Suprapubic skin (tissue), 4 donors: ENCODE measurements around the gene ABHD1. TPM values are rescaled to one million over a fixed set of nuclear protein-coding genes. Genes with fewer than 3 reads are reported as not detected.

Experiments
- DNase-seq, 2 donors: peaks; one replicate each; pipeline ENCODE4 v3.0.0-alpha.2; 2019; ENCODE audit warnings: low spot score in 2 of 2
- H3K27ac ChIP-seq: fragments of 200-600 bp; sonication (generic); one replicate; pipeline ENCODE4 v1.5.1; 2019
- H3K27me3 ChIP-seq: fragments of 200-600 bp; sonication (generic); one replicate; pipeline ENCODE4 v1.5.1; 2019
- H3K36me3 ChIP-seq: fragments of 200-600 bp; sonication (generic); one replicate; pipeline ENCODE4 v1.5.1; 2019
- H3K4me1 ChIP-seq: fragments of 200-600 bp; sonication (generic); one replicate; pipeline ENCODE4 v1.5.1; 2019
- H3K4me3 ChIP-seq: fragments of 200-600 bp; sonication (generic); one replicate; pipeline ENCODE4 v1.5.1; 2019; ENCODE audit warnings: mild to moderate bottlenecking
- H3K9me3 ChIP-seq: fragments of 200-600 bp; sonication (generic); one replicate; pipeline ENCODE4 v1.5.1; 2019
- EP300 ChIP-seq: sonication (generic); formaldehyde crosslinking; IDR thresholded peaks from one replicate; pipeline ENCODE4 v1.6.1; 2017; ENCODE audit warnings: antibody characterized with exemption
- POLR2A ChIP-seq, 2 donors: fragments of 450-650 bp; IDR thresholded peaks; one replicate each; pipeline ENCODE4 v1.6.1; 2017; ENCODE audit warnings: antibody characterized with exemption in 2 of 2, mild to moderate bottlenecking in 2 of 2, moderate library complexity in 2 of 2
- POLR2AphosphoS5 ChIP-seq, 3 donors: sonication (generic); formaldehyde crosslinking; IDR thresholded peaks; one replicate each; pipeline ENCODE4 v1.6.1; 2017; ENCODE audit warnings: antibody characterized with exemption in 3 of 3
- WGBS: methylation state at CpG from one replicate; pipeline ENCODE4 v1.1.5; 2018; 5-methylcytosine and 5-hydroxymethylcytosine counted together
- total RNA-seq, 4 donors: library from RNA; depleted of rRNA; stranded (reverse); fragments of >200 nt; gene quantifications; one replicate each; pipeline ENCODE4 v1.1.0, GENCODE V29; 2016
- TF ChIP-seq, protein P1 (sequence below), 2 donors: fragments of 200-600 bp in 1 of 2; fragments of 450-650 bp in 1 of 2; sonication (generic) in 1 of 2; IDR thresholded peaks; one replicate each; pipeline ENCODE4 v1.5.1; 2016 to 2019; ENCODE audit warnings: antibody characterized with exemption in 2 of 2, mild to moderate bottlenecking in 1 of 2, moderate library complexity in 1 of 2

ABHD1 gene
- total RNA-seq, 4 donors from 2014 or later: not detected

DNA sequence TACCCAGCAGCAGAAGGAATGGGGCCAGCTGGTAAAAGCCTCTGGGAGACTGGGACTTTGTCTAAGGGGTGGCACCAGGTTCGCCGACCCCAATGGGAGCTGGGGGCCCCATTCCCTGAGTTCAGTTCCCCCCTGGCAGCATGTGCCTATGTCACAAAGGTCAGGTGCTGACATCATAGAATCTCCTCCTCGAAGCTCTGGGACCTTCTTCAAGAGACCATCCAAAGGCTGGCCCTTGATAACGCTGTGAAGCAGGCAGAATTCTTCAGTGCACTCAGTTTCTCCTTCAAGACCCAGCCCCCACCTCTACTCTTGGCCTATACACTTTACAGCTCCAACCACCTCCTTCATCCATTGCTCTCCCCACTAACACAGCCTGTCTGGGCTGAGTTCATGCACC, 15.7 kb downstream of the ABHD1 start, which contains the start of gene PRR30:
Gene PRR30, minus strand, starts transcription at position 101 of the 400 bp plus-strand sequence. CDS start 1,081 bp downstream, outside the sequence.
- DNase-seq: no peak
- 88% methylated on average over 4 of the region's 4 CpGs for WGBS
- Histone ChIP-seq H3K4me1 (peaks cover 3% of the 10 kb centered on the region), H3K4me3 (no peak within 1 kb of the TSS), H3K9me3 (no peaks in the 10 kb centered on the region), H3K27me3 (no peaks in the 10 kb centered on the region), H3K36me3 (no peaks in the 10 kb centered on the region), H3K27ac (no peak within 1 kb of the TSS)
- TF ChIP-seq, protein P1, sequence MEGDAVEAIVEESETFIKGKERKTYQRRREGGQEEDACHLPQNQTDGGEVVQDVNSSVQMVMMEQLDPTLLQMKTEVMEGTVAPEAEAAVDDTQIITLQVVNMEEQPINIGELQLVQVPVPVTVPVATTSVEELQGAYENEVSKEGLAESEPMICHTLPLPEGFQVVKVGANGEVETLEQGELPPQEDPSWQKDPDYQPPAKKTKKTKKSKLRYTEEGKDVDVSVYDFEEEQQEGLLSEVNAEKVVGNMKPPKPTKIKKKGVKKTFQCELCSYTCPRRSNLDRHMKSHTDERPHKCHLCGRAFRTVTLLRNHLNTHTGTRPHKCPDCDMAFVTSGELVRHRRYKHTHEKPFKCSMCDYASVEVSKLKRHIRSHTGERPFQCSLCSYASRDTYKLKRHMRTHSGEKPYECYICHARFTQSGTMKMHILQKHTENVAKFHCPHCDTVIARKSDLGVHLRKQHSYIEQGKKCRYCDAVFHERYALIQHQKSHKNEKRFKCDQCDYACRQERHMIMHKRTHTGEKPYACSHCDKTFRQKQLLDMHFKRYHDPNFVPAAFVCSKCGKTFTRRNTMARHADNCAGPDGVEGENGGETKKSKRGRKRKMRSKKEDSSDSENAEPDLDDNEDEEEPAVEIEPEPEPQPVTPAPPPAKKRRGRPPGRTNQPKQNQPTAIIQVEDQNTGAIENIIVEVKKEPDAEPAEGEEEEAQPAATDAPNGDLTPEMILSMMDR (IDR thresholded peaks at IDR 0.05): no peak
- TF ChIP-seq POLR2AphosphoS5 (IDR thresholded peaks at IDR 0.05) (no peak), EP300 (no peak), POLR2A (IDR thresholded peaks at IDR 0.05) (no peak)

DNA sequence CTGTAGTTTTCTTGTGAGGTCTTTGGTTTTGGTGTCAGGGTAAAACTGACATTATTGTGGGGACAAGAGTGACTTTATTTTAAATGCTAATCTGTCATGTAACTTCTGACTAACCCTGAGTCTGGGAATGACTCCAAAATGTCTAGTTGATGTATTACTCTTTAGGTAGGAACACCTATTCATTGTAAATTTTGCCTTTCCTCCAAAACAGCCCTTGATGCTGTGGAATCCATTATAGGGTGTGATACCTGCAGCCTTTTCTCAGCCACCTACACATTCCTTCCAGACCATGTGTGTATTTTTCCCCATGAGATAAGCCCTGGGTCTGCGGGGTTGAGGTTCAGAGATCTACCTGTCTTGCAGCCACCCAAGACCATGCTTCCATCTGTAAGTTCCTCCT, 19.7 kb downstream of the ABHD1 start:
- no peaks in the 10 kb centered on the region for H3K36me3 ChIP-seq
- no peaks in the 10 kb centered on the region for H3K9me3 ChIP-seq
- TF ChIP-seq EP300 (no peak), POLR2A (IDR thresholded peaks at IDR 0.05) (no peak), POLR2AphosphoS5 (IDR thresholded peaks at IDR 0.05) (no peak)
- TF ChIP-seq, protein P1 (IDR thresholded peaks at IDR 0.05): no peak
- no peak overlapping the region for H3K4me3 ChIP-seq
- no peaks in the 10 kb centered on the region for H3K4me1 ChIP-seq
- no peak for DNase-seq
- no peaks in the 10 kb centered on the region for H3K27me3 ChIP-seq
- H3K27ac ChIP-seq: no peak overlapping the region
- 76% methylated on average over 1 of the region's 1 CpG for WGBS

DNA sequence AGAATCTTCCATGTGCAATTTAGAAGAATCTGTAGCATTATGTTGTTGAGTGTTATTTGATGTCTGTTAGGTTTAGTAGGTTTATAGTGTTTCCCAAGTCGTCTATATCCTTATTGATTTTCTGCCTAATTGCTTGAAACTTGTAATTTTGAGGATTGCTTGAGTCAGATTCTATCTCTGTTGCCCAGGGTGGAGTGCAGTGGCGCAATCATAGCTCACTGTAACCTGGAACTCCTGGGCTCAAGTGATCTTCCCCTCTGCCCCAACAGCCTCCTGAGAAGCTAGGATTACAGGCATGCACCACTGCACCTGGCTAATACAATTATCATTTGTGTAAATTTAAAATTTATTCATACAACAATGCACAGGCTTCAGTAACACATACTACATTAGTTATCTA, 22.1 kb downstream of the ABHD1 start:
- 79% methylated on average over 2 of the region's 2 CpGs for WGBS
- H3K27ac ChIP-seq: no peak overlapping the region
- H3K4me3 ChIP-seq: no peak overlapping the region
- H3K27me3 ChIP-seq: peaks cover 3% of the 10 kb centered on the region
- no peak for DNase-seq
- no peaks in the 10 kb centered on the region for H3K9me3 ChIP-seq
- H3K4me1 ChIP-seq: no peaks in the 10 kb centered on the region
- TF ChIP-seq EP300 (no peak), POLR2AphosphoS5 (IDR thresholded peaks at IDR 0.05) (no peak), POLR2A (IDR thresholded peaks at IDR 0.05) (no peak)
- TF ChIP-seq, protein P1 (IDR thresholded peaks at IDR 0.05): no peak
- H3K36me3 ChIP-seq: no peaks in the 10 kb centered on the region

DNA sequence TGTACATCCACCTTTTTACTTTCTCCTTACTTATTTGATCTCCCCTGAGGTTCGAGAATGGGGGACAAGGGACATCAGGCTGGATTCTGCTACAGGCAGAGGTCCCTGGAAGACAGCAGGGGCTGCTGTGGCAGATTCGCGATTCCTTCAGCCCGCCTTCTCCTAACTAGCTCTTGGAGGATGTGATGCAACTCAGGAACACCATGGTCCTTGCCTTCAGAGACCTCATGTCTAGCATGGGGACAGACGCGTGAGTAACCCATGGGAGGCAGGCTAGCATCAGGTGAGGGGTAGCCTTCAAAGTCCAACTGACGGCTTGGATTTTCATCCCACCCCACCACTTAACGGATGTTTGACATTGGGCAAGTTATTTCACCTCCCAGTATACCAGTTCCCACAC, 24.3 kb downstream of the ABHD1 start:
- Histone ChIP-seq H3K4me1 (no peaks in the 10 kb centered on the region), H3K9me3 (no peaks in the 10 kb centered on the region), H3K27me3 (peaks cover 3% of the 10 kb centered on the region), H3K27ac (no peak overlapping the region), H3K4me3 (no peak overlapping the region), H3K36me3 (no peaks in the 10 kb centered on the region)
- TF ChIP-seq POLR2A (IDR thresholded peaks at IDR 0.05) (no peak), EP300 (no peak)
- TF ChIP-seq, protein P1 (IDR thresholded peaks at IDR 0.05): no peak
- DNase-seq: no peak
- 92% methylated on average over 8 of the region's 8 CpGs for WGBS

DNA sequence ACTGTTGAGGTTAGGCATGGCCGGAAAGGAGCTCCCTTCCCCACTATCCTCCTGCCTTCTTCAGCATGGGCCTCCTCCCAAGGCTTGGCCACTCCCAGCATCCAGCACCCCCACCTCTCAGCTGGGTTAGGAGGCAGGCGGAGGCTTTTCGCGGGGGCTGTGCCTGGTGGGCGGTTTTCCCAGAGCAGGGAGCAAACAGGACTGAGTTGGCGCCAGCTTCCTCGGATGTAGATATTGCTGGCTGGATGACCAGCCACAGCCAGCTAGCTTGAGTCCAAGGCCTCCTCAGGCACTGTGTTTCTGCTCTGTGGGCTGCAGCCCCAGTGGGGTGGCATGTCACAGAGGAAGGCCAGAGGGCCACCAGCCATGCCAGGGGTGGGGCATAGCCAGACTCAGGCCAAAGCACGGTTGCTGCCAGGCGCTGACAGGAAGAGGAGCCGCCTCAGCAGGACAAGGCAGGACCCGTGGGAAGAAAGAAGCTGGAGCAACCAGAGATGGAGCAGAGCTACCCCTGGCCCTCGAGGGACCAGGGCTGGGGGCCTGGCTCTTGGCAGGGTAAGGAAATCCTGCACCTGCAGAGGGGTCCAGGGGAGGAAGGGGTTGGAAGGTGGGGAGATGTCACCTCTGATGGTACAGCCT, 25.3 kb downstream of the ABHD1 start, which contains the start of gene TCF23:
Gene TCF23, plus strand, starts transcription at position 204 of the 639 bp plus-strand sequence. Its CDS starts 130 bp downstream, at position 334.
- no peak within 1 kb of the TSS for H3K27ac ChIP-seq
- no peaks in the 10 kb centered on the region for H3K36me3 ChIP-seq
- peaks cover 3% of the 10 kb centered on the region for H3K27me3 ChIP-seq
- TF ChIP-seq POLR2A (IDR thresholded peaks at IDR 0.05) (no peak), EP300 (no peak), POLR2AphosphoS5 (IDR thresholded peaks at IDR 0.05) (no peak)
- TF ChIP-seq, protein P1 (IDR thresholded peaks at IDR 0.05): no peak
- DNase-seq: peak in 1 of 2 donors; percentile 27
- no peak within 1 kb of the TSS for H3K4me3 ChIP-seq
- no peaks in the 10 kb centered on the region for H3K9me3 ChIP-seq
- H3K4me1 ChIP-seq: no peaks in the 10 kb centered on the region
- WGBS: 64% methylated on average over 4 of the region's 12 CpGs
